HG03108 (cell line): ENCODE measurements around the gene GARIN3.
"Not testable (repeated sequence)": the region's sequence is repeated elsewhere in the genome, so short reads cannot be mapped to it uniquely, and the experiment has no call there.

ENCODE experiments used
- ATAC-seq: cut with Tn5 transposase; IDR thresholded peaks from one replicate; pipeline ENCODE4 v1.9.1; 2021; ENCODE audit warnings: moderate library complexity; ENCODE audit not compliant: unreplicated experiment

GARIN3 gene

GRCh38 chr5:157166214-157167213 lies at the start of gene GARIN3:
TSS of gene GARIN3 (minus strand) at chr5:157166264. CDS start at chr5:157166168, 96 bp downstream.
- no peak for ATAC-seq

GRCh38 chr5:157215514-157216167 lies 49.6 kb upstream of the GARIN3 start:
- peak; percentile 30 for ATAC-seq

- ATAC-seq, result peak; percentile 51
These were observed 48.9 kb upstream of the GARIN3 start for GRCh38 chr5:157214861-157215513.

GRCh38 chr5:157214415-157214814 lies 48.4 kb upstream of the GARIN3 start:
- no peak for ATAC-seq

- ATAC-seq, result no peak
These were observed 47.6 kb upstream of the GARIN3 start for GRCh38 chr5:157213527-157214243.

- no peak for ATAC-seq
These were observed 46.2 kb upstream of the GARIN3 start for GRCh38 chr5:157212307-157212706.

- not testable (repeated sequence) for ATAC-seq
These were observed 44.6 kb upstream of the GARIN3 start for GRCh38 chr5:157210652-157211051.

GRCh38 chr5:157205708-157206107 lies 39.6 kb upstream of the GARIN3 start:
- no peak for ATAC-seq

GRCh38 chr5:157204765-157205164 lies 38.7 kb upstream of the GARIN3 start:
- ATAC-seq, result no peak

GRCh38 chr5:157203417-157203816 lies 37.4 kb upstream of the GARIN3 start:
- ATAC-seq, result no peak

- no peak for ATAC-seq
These were observed 35.8 kb upstream of the GARIN3 start for GRCh38 chr5:157201857-157202256.

GRCh38 chr5:157198277-157198986 lies 32.4 kb upstream of the GARIN3 start:
- no peak for ATAC-seq

GRCh38 chr5:157197086-157197485 lies 31.0 kb upstream of the GARIN3 start:
- no peak for ATAC-seq

- peak; percentile 50 for ATAC-seq
These were observed 30.0 kb upstream of the GARIN3 start for GRCh38 chr5:157196045-157196444.

GRCh38 chr5:157193699-157194424 lies 27.8 kb upstream of the GARIN3 start:
- no peak for ATAC-seq

- ATAC-seq, result peak; percentile 77
These were observed 23.2 kb upstream of the GARIN3 start for GRCh38 chr5:157189223-157189622.

- ATAC-seq, result no peak
These were observed 22.2 kb upstream of the GARIN3 start for GRCh38 chr5:157188270-157188669.

- no peak for ATAC-seq
These were observed 21.1 kb upstream of the GARIN3 start for GRCh38 chr5:157187046-157187754.
